ENCODE data around the gene MIA. TPM values are rescaled to one million over a fixed set of nuclear protein-coding genes. Genes with fewer than 3 reads are reported as not detected.

The MIA gene
- total and polyA plus RNA-seq, 2 of the 4 experiments (the other 2 are of a cell fraction) = 0.44 TPM; not detected in 1

- H2BK120ac ChIP-seq (ENCODE audit: low read depth, low read length) = peak overlapping the region; percentile 38
- no TSS peak for BruUV-seq (replicated peaks)
- H2BK20ac ChIP-seq (ENCODE audit: low read depth, low read length) = no peak overlapping the region
- peaks cover 9% of the 10 kb centered on the region; the same call in 1 of the 2 replicates for H4K20me1 ChIP-seq (ENCODE audit: insufficient read depth, low read length)
- peak overlapping the region; percentile 60 for H4K5ac ChIP-seq (ENCODE audit: low read depth, low read length)
- H3K14ac ChIP-seq (replicated peaks; ENCODE audit: low read depth, low read length) = peak overlapping the region; percentile 94
- peak overlapping the region; percentile 91 for H3K9ac ChIP-seq (ENCODE audit: low read depth, low read length)
- no peaks in the 10 kb centered on the region for H3K27me3 ChIP-seq (ENCODE audit: control insufficient read depth, insufficient read depth, low read length)
- no peaks in the 10 kb centered on the region for H3K36me3 ChIP-seq (ENCODE audit: control insufficient read depth, insufficient read depth, low read length)
- peak; percentile 73 for ATAC-seq (ENCODE audit: low read depth)
- H3K4me1 ChIP-seq (ENCODE audit: control insufficient read depth, insufficient read depth, low read length) = peaks cover 6% of the 10 kb centered on the region
- TF ChIP-seq BHLHE40 (IDR thresholded peaks at IDR 0.05; ENCODE audit: low read depth, low read length) (peak; percentile 28; the same call in 1 of the 2 replicates), RAD21 (IDR thresholded peaks at IDR 0.05; ENCODE audit: low read length) (no peak), RCOR1 (IDR thresholded peaks at IDR 0.05; ENCODE audit: insufficient replicate concordance, low read length) (peak; percentile 57), RFX5 (IDR thresholded peaks at IDR 0.05; ENCODE audit: low read depth, low read length) (peak; percentile 98), ELK1 (IDR thresholded peaks at IDR 0.05; ENCODE audit: borderline replicate concordance, low read depth, low read length) (no peak)
- H2BK5ac ChIP-seq (ENCODE audit: low read depth, low read length, poor library complexity, severe bottlenecking) = peak overlapping the region; percentile 88
- in situ Hi-C loops (cut with MboI; ENCODE audit: low sequenced_read_pairs) (no loop called here), intact Hi-C loops (cut with micrococcal nuclease) (no loop called here), dilution Hi-C loops (cut with HindIII; ENCODE audit: low sequenced_read_pairs, unreplicated experiment) (no loop called here)
- peak overlapping the region; percentile 89 for H3K27ac ChIP-seq (ENCODE audit: insufficient read depth, low read length)
- WGBS, 2 experiments (ENCODE audit: extremely low coverage in 2 of 2, insufficient read length in 1 of 2) = 5% methylated on average over 4 of the region's 13 CpGs; no CpG with 5 or more reads in 1 of the 2 experiments
- CTCF ChIA-PET = interaction anchor here (0.6 to 2.0 kb wide), 2 partner anchors 22 to 114 kb away, joined by 3 to 6 read pairs; partner anchors contain the start of gene EGLN2
- peak overlapping the region; percentile 94 for H3K4me2 ChIP-seq (ENCODE audit: low read depth, low read length)
- H3K4ac ChIP-seq (ENCODE audit: low read depth, low read length) = peak overlapping the region; percentile 91
- H3K23ac ChIP-seq (ENCODE audit: low read depth, low read length) = peak overlapping the region; percentile 44; the same call in 1 of the 2 replicates
- peak overlapping the region; percentile 57 for H2AK5ac ChIP-seq (ENCODE audit: low read depth, low read length)
- 0 out of 3 replicates have a peak overlapping the region, but pooled peaks have one; percentile 30 for H2BK15ac ChIP-seq (ENCODE audit: low read depth, low read length)
- H3K9me1 ChIP-seq (ENCODE audit: insufficient read depth, low read length) = peaks cover 10% of the 10 kb centered on the region
- H2AK9ac ChIP-seq (replicated peaks; ENCODE audit: low read depth, low read length, poor library complexity) = peak overlapping the region; percentile 93
- H3K4me3 ChIP-seq (ENCODE audit: insufficient read depth, low read depth, low read length) = peak overlapping the region; percentile 64
- peak overlapping the region; percentile 14 to 94 for H4K8ac ChIP-seq (ENCODE audit: low read depth in 2 of 2, low read length in 2 of 2)
- peak overlapping the region; percentile 67 for H4K91ac ChIP-seq (ENCODE audit: insufficient read depth, low read depth, low read length)
- H3K9me3 ChIP-seq (ENCODE audit: control insufficient read depth, insufficient read depth, low read length) = no peaks in the 10 kb centered on the region
- peak; percentile 91 for DNase-seq
- peak overlapping the region; percentile 98 for H2AFZ ChIP-seq (replicated peaks; ENCODE audit: low read length, poor library complexity)
- POLR2A ChIA-PET (ENCODE audit: unreplicated experiment) = interaction anchor here (1.4 kb wide), 1 partner anchor 21 kb away, joined by 8 read pairs; the partner anchor contains the start of gene EGLN2
- H3K56ac ChIP-seq (ENCODE audit: extremely low read depth, insufficient read depth, low read length) = peak overlapping the region; percentile 91
- 0 out of 2 replicates have a peak overlapping the region, but pooled peaks have one; percentile 2 for H3K18ac ChIP-seq (ENCODE audit: low read depth, low read length)
- H3K79me1 ChIP-seq (ENCODE audit: low read depth in 1 of 2, low read length in 2 of 2) = peaks cover 8 to 18% of the 10 kb centered on the region in 2 experiments; a peak in 3 of 4 replicates
Observed at GRCh38 chr19:40776932-40777644, 1.8 kb downstream of the MIA start.
